GM23338 (cell line): Measurements from ENCODE around the gene KCNA1. TPM values are rescaled to one million over a fixed set of nuclear protein-coding genes. Genes with fewer than 3 reads are reported as not detected.
A peak's percentile ranks its signal among the peaks of the same experiment; 100 is the strongest.

Experiments used
- ATAC-seq: fragments of 200-7000 bp; cut with Tn5 transposase; 3 replicates; pipeline ENCODE4 v1.9.1; 2020
- DNase-seq: peaks from one replicate; pipeline ENCODE4 v3.0.0-alpha.2; 2015; ENCODE audit warnings: low spot score
- H2AFZ ChIP-seq: fragments of 200-600 bp; sonication (generic); 2 replicates; pipeline ENCODE4 v1.8.0; 2016; ENCODE audit warnings: antibody characterized with exemption, mild to moderate bottlenecking, moderate library complexity
- H3F3A ChIP-seq: fragments of 200-600 bp; sonication (generic); replicated peaks from 2 replicates; pipeline ENCODE4 v1.8.0; 2017; ENCODE audit warnings: antibody characterized with exemption, mixed run types, low read depth
- H3K27ac ChIP-seq: fragments of 200-600 bp; sonication (generic); 2 replicates; pipeline ENCODE4 v1.6.1; 2016; ENCODE audit warnings: low read depth
- H3K27me3 ChIP-seq: fragments of 200-600 bp; sonication (generic); 2 replicates; pipeline ENCODE4 v1.8.0; 2016; ENCODE audit warnings: mild to moderate bottlenecking, mixed run types, moderate library complexity; ENCODE audit not compliant: insufficient read depth
- H3K36me3 ChIP-seq: fragments of 200-600 bp; sonication (generic); 2 replicates; pipeline ENCODE4 v1.8.0; 2016; ENCODE audit warnings: mild to moderate bottlenecking; ENCODE audit not compliant: insufficient read depth
- H3K4me1 ChIP-seq: fragments of 200-600 bp; sonication (generic); 2 replicates; pipeline ENCODE4 v1.8.0; 2016; ENCODE audit warnings: mild to moderate bottlenecking, moderate library complexity; ENCODE audit not compliant: insufficient read depth
- H3K4me2 ChIP-seq: fragments of 200-600 bp; sonication (generic); 2 replicates; pipeline ENCODE4 v1.7.1; 2017; ENCODE audit warnings: mixed run types
- H3K4me3 ChIP-seq: fragments of 200-600 bp; sonication (generic); 2 replicates; pipeline ENCODE4 v1.6.1; 2016; ENCODE audit warnings: mixed run types
- H3K79me2 ChIP-seq: fragments of 200-600 bp; sonication (generic); replicated peaks from 2 replicates; pipeline ENCODE4 v1.8.0; 2017; ENCODE audit warnings: mild to moderate bottlenecking; ENCODE audit not compliant: insufficient read depth
- H3K9me2 ChIP-seq: fragments of 200-600 bp; sonication (generic); 2 replicates; pipeline ENCODE4 v1.8.0; 2017; ENCODE audit not compliant: insufficient read depth
- H4K20me1 ChIP-seq: fragments of 200-600 bp; sonication (generic); replicated peaks from 2 replicates; pipeline ENCODE4 v1.8.0; 2017; ENCODE audit warnings: mild to moderate bottlenecking; ENCODE audit not compliant: insufficient read depth
- H3K27ac Mint-ChIP-seq: 2 replicates; pipeline ENCODE4 v1.8.0; 2020; ENCODE audit warnings: inconsistent platforms, mild to moderate bottlenecking, moderate library complexity, mixed read lengths
- H3K27me3 Mint-ChIP-seq: 3 replicates; pipeline ENCODE4 v1.8.0; 2022; ENCODE audit warnings: low read depth, mild to moderate bottlenecking, moderate library complexity, mixed read lengths, inconsistent platforms; ENCODE audit not compliant: insufficient read depth, poor library complexity
- H3K36me3 Mint-ChIP-seq: 3 replicates; pipeline ENCODE4 v1.8.0; 2021; ENCODE audit warnings: low read depth, mild to moderate bottlenecking, inconsistent platforms, moderate library complexity, mixed read lengths
- H3K4me1 Mint-ChIP-seq: 3 replicates; pipeline ENCODE4 v1.8.0; 2020; ENCODE audit warnings: mild to moderate bottlenecking, inconsistent platforms, mixed read lengths
- H3K4me3 Mint-ChIP-seq: 3 replicates; pipeline ENCODE4 v1.8.0; 2021; ENCODE audit warnings: moderate library complexity, mild to moderate bottlenecking, inconsistent platforms, mixed read lengths
- H3K9me3 Mint-ChIP-seq: 3 replicates; pipeline ENCODE4 v1.8.0; 2020; ENCODE audit warnings: moderate library complexity, mild to moderate bottlenecking, inconsistent platforms, mixed read lengths
- CTCF ChIP-seq, 2 experiments: fragments of 200-600 bp in 1 of 2; sonication (generic) in 1 of 2; conservative IDR thresholded peaks; 2 replicates each; pipeline versions ENCODE4 v1.5.1 to v1.6.1; 2016 to 2017; ENCODE audit warnings: antibody characterized with exemption in 2 of 2, low read depth in 2 of 2, mild to moderate bottlenecking in 2 of 2, moderate library complexity in 1 of 2
- ETS1 ChIP-seq: IDR thresholded peaks from 2 replicates; pipeline ENCODE4 v1.6.1; 2016; ENCODE audit warnings: antibody characterized with exemption
- EZH2phosphoT487 ChIP-seq: fragments of 200-600 bp; sonication (generic); IDR thresholded peaks from one replicate; pipeline ENCODE4 v1.8.1; 2018; ENCODE audit warnings: antibody characterized with exemption; ENCODE audit not compliant: unreplicated experiment
- JUNB ChIP-seq: IDR thresholded peaks from one replicate; pipeline ENCODE4 v1.6.1; 2016; ENCODE audit warnings: antibody characterized with exemption; ENCODE audit not compliant: unreplicated experiment
- NANOG ChIP-seq: IDR thresholded peaks from 2 replicates; pipeline ENCODE4 v1.6.1; 2016; ENCODE audit warnings: antibody characterized with exemption, borderline replicate concordance
- POLR2AphosphoS5 ChIP-seq: IDR thresholded peaks from 2 replicates; pipeline ENCODE4 v1.6.1; 2016; ENCODE audit warnings: antibody characterized with exemption, low read depth
- REST ChIP-seq: IDR thresholded peaks from one replicate; pipeline ENCODE4 v1.6.1; 2018; ENCODE audit warnings: antibody characterized with exemption; ENCODE audit not compliant: unreplicated experiment
- STAT1 ChIP-seq: IDR thresholded peaks from one replicate; pipeline ENCODE4 v1.6.1; 2016; ENCODE audit warnings: antibody characterized with exemption; ENCODE audit not compliant: unreplicated experiment
- ZNF331 ChIP-seq: fragments of 250-450 bp; sonication (Bioruptor Pico); IDR thresholded peaks from 2 replicates; pipeline ENCODE4 v1.5.0; 2020; ENCODE audit warnings: low read depth, mild to moderate bottlenecking, moderate library complexity
- polyA plus RNA-seq: library from polyadenylated mRNA; unstranded; fragments of >200 nt; fragmentation: Nextera tagmentation; extraction: Ambion mirVana; gene quantifications from 2 replicates; pipeline ENCODE4 v1.2.1, GENCODE V29; 2016
- total RNA-seq: library from RNA; depleted of rRNA; stranded (reverse); fragments of >200 nt; shearing (Covaris generic); gene quantifications from 2 replicates; pipeline ENCODE4 v1.2.3, GENCODE V29; 2014

The KCNA1 gene
- total and polyA plus RNA-seq, 2 experiments from 2014 or later = 0.10 to 1.2 TPM

GRCh38 chr12:4866299-4866698 lies 43.4 kb upstream of the KCNA1 start (continued):
- TF ChIP-seq JUNB (no peak), CTCF (conservative IDR thresholded peaks at IDR 0.05; ENCODE audit: low read depth in 2 of 2) (no peak)

GRCh38 chr12:4867384-4867783 lies 42.3 kb upstream of the KCNA1 start:
- DNase-seq (peak; percentile 30), ATAC-seq (peak; percentile 75)
- H3K36me3 ChIP-seq = no peaks in the 10 kb centered on the region
- H3K4me3 ChIP-seq = no peak overlapping the region
- H3K4me1 ChIP-seq = no peaks in the 10 kb centered on the region
- Mint-ChIP-seq H3K27ac (no peak overlapping the region), H3K9me3 (no peaks in the 10 kb centered on the region), H3K27me3 (no peaks in the 10 kb centered on the region), H3K4me3 (no peak overlapping the region), H3K36me3 (no peaks in the 10 kb centered on the region), H3K4me1 (no peaks in the 10 kb centered on the region)
- H2AFZ ChIP-seq = no peak overlapping the region
- no peak overlapping the region for H3K4me2 ChIP-seq
- no peak for TF ChIP-seq ZNF331
- peak; percentile 40 to 54; a peak in 3 of 4 replicates for TF ChIP-seq CTCF (conservative IDR thresholded peaks at IDR 0.05; ENCODE audit: low read depth in 2 of 2)
- H4K20me1 ChIP-seq = no peaks in the 10 kb centered on the region; the same call in 1 of the 2 replicates
- H3K27me3 ChIP-seq = no peaks in the 10 kb centered on the region
- no peak overlapping the region for H3K27ac ChIP-seq
- no peaks in the 10 kb centered on the region for H3K79me2 ChIP-seq
- H3K9me2 ChIP-seq = 0 out of 2 replicates have a peak, but pooled peaks cover 3% of the 10 kb centered on the region
- no peaks in the 10 kb centered on the region for H3F3A ChIP-seq

GRCh38 chr12:4870423-4870822 lies 39.3 kb upstream of the KCNA1 start:
- Histone ChIP-seq H3K4me1 (no peaks in the 10 kb centered on the region), H3K27me3 (no peaks in the 10 kb centered on the region), H2AFZ (no peak overlapping the region), H3F3A (no peaks in the 10 kb centered on the region), H3K9me2 (0 out of 2 replicates have a peak, but pooled peaks cover 6% of the 10 kb centered on the region), H3K36me3 (no peaks in the 10 kb centered on the region), H3K27ac (no peak overlapping the region), H3K4me3 (no peak overlapping the region), H4K20me1 (no peaks in the 10 kb centered on the region; the same call in 1 of the 2 replicates), H3K4me2 (no peak overlapping the region), H3K79me2 (no peaks in the 10 kb centered on the region)
- no peaks in the 10 kb centered on the region for H3K9me3 Mint-ChIP-seq
- H3K4me3 Mint-ChIP-seq = no peak overlapping the region
- DNase-seq (no peak), ATAC-seq (no peak)
- H3K27ac Mint-ChIP-seq = no peak overlapping the region
- H3K36me3 Mint-ChIP-seq = no peaks in the 10 kb centered on the region
- no peaks in the 10 kb centered on the region for H3K27me3 Mint-ChIP-seq
- no peaks in the 10 kb centered on the region for H3K4me1 Mint-ChIP-seq
- TF ChIP-seq ETS1 (no peak), STAT1 (no peak), NANOG (no peak), POLR2AphosphoS5 (no peak), REST (no peak), EZH2phosphoT487 (no peak), ZNF331 (no peak)
